NCI-H446 treated with DMSO at 0.1 percent for 48 hours (cell line): ENCODE data around the gene PBX2.
A peak's percentile ranks its signal among the peaks of the same experiment; 100 is the strongest.
"Not testable (repeated sequence)": the region's sequence is repeated elsewhere in the genome, so short reads cannot be mapped to it uniquely, and the experiment has no call there.

Experiments used
- DNase-seq: peaks from one replicate; lab custom pipeline; 2025; lab: John Stamatoyannopoulos, UW

PBX2 gene

DNA sequence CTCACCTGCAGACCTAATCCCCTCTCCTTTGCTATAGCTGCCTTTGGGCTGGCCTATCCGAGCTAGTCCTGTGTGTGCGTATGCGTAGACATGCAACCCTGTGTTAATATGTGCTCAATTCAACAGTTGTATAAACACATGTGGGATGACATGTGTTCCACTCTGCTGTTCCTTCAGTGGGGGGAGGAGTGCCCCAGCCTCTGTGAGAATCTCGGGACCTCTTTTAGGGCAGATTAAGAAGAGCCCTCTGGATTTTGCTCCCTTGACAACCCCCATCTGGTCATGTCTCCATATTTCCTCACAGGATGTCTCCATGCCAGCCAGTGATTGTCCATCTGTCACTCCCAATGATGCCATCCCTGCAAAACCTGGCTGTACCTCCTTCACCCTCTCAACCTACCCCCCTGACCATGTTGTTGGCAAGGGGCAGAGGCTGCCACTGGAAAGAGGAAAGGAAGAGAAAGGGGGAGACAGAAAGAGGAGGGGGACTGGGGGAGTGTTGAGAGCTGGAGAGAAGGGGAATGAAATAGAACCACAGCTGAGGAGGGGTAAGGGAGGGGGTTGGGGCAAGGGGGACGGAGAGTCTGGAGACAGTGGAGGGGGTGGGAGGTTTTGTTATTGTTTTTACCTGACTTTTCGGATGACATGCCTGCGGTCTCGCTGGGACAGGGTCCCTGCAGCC, 38.7 kb downstream of the PBX2 start:
- peak; percentile 49 for DNase-seq

DNA sequence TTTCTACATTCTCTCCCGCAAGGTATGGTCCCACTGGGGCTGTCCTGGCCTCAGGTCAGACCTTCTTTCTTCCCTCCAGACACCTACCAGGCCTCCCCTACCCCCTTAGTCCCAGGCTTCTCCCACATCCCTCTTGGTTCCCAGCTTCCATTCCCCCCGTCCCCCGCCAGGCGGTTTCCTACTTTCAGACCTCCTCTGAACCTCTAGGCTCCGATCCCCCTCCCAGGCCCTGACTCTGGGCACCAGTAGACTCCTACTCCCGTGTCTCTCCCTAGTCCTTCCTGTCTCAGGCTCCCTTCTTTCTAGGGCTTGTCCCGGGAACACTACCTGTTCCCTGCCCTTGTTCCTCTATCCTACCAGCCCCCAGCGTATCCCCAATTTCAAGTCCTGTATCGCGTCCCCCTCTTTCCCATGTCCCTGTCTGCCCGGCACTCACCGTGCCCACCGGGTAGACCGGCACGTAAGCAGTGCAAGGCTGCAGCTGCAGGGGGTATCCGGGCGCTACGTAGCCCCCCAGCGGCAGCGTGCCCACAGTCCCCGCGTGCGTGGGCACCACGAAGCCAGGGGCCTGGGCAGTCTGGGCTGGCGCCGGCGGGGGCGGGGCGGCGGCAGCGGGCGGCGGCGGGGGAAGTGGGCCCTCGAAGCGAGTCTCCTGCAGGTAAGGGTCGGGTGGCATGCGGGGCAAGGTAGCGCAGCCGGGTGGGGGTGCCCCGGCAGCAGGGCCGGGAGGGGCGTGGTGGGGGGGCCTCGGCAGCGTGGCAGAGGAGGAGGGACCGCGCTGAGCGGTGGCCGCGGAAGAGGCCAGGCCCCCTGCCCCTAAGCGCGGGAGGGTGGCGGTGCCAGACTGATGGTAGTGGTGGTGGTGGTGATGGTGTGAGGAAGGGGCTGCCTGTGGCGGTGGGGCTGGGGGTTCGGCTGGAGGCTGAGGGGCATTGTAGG, 39.8 kb downstream of the PBX2 start:
- no peak for DNase-seq

GRCh38 chr6:32149092-32149755, 40.8 kb downstream of the PBX2 start:
- DNase-seq, result no peak

GRCh38 chr6:32148289-32149091, 41.5 kb downstream of the PBX2 start:
- DNase-seq, result no peak

GRCh38 chr6:32147401-32148132, 42.4 kb downstream of the PBX2 start:
- DNase-seq, result no peak

DNA sequence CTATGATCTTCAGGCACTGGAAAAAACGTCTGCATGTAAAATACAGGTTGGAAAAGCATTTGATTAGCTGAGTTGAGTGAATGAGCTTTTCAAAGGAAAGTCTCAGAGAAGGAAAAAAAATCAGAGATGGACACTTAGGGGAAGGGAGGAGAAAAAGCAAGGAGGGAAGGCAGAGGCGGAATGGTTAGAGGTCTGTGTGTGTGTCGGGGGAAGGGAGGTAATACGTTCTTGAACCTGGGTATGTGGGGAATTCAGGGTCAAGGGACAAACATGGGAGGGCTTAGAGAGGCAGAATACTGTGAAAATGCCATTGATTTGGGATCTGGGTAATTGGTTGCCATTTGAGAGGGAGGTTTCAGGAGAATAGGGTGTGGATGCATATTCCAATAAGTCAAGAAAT, 43.3 kb downstream of the PBX2 start:
- no peak for DNase-seq

DNA sequence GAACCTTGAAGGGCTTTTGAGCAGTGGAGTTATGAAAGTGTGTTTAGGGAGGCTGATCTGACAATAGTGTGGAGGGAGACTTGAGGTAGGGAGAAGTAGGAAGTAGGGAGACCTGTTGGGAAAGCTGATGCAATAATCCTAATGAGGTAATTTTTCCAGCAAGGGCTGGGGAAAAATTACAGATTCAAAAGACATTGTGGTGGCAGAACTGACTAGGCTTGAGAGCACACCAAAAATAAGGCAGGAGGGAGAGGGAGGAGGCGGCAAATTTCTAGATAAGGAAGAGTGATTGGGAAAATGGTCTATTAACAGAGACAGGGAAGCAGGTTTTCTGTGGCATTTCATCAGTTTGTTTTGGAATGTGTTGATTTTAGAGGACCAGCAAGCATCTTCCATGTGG, 43.7 kb downstream of the PBX2 start:
- no peak for DNase-seq

- DNase-seq, result not testable (repeated sequence)
Measured at GRCh38 chr6:32144238-32144637, 45.8 kb downstream of the PBX2 start.

GRCh38 chr6:32140420-32141046, 49.5 kb downstream of the PBX2 start:
- DNase-seq, result no peak

DNA sequence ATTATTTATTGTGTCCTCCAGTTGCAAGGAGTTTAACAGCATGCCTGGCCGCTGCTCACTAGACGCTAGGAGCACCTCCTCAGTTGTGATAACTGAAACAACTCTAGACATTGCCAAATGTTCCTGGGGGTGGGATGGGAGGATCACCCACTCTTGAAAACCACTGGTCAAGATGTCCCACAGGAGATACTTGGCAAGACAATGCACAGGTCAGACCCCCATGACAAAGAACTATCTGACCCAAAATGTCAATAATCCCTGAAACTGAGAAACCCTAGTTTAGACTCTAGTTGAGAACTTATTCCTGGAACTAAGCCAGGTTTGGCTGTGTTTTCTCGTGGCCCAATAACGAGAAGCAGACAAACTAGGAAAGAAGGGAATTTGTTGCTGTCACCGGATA, 50.4 kb downstream of the PBX2 start:
- no peak for DNase-seq

GRCh38 chr6:32137454-32137853, 52.5 kb downstream of the PBX2 start:
- no peak for DNase-seq
